ENCODE results near the gene KIF3B.
"Not testable (repeated sequence)": the region's sequence is repeated elsewhere in the genome, so short reads cannot be mapped to it uniquely, and the experiment has no call there.

KIF3B gene

GRCh38 chr20:32357869-32358631 is 80.6 kb downstream of the KIF3B start, which contains the start of gene ASXL1:
ASXL1 (plus strand) TSS chr20:32358331; CDS start chr20:32358776, 445 bp downstream.
- DNase-seq: peak; percentile 91

DNA sequence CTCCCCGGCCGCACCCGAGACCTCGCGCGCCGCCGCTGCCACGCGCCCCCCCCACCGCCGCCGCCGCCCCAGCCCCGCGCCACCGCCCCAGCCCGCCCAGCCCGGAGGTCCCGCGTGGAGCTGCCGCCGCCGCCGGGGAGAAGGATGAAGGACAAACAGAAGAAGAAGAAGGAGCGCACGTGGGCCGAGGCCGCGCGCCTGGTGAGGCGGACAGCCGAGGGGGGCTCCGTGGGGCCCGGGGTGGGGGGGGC is 81.1 kb downstream of the KIF3B start:
- DNase-seq: no peak

DNA sequence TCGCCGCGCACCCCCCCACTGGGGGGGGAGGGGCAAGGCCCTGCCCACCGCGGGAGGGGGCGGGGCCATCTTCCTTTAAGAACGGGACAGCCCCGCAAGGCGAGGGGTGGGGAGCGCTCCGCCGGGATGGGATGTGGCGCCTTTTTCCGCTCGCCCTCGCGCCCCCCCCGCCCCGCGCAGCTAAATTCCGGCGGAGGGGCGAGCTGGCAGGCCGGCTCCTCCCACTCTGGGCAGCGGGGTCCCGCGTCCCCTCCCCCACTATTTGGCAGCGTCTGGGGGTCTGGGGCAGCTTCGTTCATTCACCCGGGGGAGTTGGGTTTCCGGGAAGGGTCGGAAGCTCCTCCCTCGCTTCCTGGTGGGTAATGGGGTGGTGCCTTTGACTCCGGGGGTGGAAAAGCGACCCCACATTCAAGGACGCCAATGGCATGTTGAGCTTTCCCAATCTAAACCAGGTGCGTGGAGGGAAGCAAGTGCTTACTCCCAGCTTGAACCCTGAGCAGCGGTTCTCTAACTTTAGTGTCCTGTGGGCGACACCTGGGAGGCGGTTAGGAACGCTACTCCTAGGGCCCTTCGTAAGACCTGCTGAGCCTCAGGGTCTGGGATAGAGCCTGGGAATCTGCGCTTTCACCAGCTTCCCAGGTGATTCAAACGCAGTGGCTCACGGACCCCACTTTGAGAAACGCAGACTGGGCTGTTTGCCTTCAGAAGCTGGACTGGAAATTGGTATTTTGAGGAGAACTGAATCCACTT is 81.6 kb downstream of the KIF3B start:
- DNase-seq: peak; percentile 75

- no peak for DNase-seq
These were observed 82.3 kb downstream of the KIF3B start for GRCh38 chr20:32359633-32360332.

DNA sequence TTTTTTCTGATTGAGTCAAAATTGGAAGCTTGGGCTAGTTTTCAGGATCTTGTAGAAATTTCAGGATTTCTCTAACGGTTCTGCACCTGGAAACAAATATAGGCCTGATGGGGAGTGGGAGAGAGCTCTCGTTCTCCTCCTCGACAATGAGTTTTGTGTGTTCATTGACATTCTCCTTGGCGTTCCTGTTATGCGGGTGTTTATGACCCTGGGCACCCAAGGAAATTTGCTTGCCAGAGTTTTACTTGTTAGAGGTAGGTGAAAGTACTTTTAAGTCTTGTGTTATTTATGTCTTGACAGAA is 82.8 kb downstream of the KIF3B start:
- no peak for DNase-seq

GRCh38 chr20:32362901-32363364 is 85.5 kb downstream of the KIF3B start:
- DNase-seq: no peak

DNA sequence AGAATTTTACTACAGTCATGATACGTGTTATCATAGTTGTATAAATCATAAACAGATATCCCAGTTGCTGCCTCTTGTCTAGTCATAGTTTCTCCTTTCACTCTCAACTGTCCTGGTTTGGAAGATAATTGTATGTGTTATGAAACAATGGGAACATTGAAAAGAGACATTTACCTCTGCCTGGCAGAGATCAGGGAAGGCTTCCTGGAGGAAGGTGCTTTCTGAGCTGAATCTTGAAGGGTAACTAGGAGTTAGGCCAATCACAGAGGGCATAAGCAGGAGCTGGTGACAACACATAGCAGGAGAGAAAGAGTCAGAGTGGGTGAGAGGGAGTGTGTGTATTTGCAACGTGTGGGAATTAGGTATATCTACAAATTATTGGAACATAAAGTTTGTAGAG is 86.0 kb downstream of the KIF3B start:
- no peak for DNase-seq

- no peak for DNase-seq
These were observed 87.2 kb downstream of the KIF3B start for GRCh38 chr20:32364554-32365208.

DNA sequence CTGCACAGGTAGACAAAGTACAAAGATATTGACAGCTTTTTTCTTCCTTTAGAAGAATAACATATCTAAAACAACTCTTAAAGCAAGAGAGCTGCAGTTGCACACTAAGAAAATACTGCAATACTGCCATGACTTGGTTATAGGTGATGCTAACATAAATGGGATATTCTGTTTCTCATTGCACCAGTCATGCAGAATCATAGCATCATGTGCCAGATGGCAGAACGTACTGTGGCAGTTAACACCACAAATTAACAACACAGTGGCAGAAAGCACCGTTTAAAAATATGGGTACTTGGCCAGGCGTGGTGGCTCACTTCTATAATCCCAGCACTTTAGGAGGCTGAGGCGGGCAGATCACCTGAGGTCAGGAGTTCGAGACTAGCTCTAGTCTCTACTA is 88.1 kb downstream of the KIF3B start:
- no peak for DNase-seq

DNA sequence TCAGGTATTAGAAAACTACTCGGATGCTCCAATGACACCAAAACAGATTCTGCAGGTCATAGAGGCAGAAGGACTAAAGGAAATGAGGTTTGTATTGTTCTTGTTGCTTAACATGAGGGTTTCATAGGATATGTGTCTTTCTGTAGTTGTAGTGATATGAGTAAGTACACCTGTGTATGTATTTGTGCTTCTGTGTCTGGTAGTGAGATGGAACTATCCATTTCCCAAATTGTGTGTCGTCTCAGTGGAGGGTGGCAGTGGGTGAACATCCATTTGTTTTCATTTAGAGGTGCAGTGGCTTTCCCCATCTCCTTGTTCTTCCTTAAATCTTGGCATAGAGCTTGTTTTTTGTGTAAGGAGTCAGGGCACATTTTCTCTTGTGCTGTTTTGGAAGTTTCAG is 88.9 kb downstream of the KIF3B start:
- DNase-seq: no peak

DNA sequence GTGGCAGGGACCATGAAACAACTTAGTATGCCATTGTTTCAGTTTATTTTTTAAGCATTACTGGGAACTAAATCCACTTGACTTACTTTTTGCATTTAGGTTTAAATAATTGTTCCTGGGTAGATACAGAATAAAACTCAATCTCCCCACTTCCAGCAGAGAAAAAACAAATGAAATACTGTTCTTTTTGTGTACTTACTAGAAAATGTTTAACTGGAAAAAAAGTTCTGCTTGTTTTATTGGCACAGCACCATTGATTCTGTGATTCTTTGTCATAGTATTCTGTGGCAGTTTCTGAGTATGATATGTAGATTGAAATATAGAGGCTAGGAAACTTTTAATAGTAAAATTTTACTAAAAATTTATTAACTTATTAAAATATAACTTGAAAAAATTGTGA is 90.9 kb downstream of the KIF3B start:
- DNase-seq: no peak

DNA sequence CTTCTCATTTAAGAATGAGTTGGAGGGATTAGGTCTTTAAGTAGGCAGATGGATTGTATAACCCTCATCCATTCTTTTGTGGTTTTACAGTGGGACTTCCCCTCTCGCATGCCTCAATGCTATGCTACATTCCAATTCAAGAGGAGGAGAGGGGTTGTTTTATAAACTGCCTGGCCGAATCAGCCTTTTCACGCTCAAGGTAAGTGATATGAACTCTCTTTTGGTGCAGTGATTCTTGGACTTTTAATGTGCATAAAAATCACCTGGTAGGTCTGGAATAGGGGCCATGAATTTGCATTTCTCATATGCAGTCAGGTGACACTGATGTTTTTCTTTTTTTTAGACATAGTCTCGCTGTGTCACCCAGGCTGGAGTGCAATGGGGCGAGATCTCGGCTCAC is 91.5 kb downstream of the KIF3B start:
- no peak for DNase-seq

GRCh38 chr20:32370897-32371296 is 93.4 kb downstream of the KIF3B start:
- DNase-seq: no peak

GRCh38 chr20:32378461-32378860 is 101.0 kb downstream of the KIF3B start:
- DNase-seq: no peak

DNA sequence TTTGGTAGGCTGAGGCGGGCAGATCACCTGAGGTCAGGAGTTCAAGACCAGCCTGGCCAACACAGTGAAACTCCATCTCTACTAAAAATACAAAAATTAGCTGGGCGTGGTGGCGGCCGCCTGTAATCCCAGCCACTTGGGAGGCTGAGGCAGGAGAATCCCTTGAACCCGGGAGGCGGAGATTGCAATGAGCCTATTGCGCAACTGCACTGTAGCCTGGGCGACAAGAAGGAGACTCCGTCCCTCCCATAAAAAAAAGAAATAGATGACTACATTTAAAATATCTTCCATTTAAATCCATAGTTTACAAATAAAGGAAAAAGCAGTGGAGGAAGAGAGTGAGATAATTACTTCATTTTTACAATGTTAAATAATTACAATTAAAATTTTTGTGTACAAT is 102.6 kb downstream of the KIF3B start:
- not testable (repeated sequence) for DNase-seq

DNA sequence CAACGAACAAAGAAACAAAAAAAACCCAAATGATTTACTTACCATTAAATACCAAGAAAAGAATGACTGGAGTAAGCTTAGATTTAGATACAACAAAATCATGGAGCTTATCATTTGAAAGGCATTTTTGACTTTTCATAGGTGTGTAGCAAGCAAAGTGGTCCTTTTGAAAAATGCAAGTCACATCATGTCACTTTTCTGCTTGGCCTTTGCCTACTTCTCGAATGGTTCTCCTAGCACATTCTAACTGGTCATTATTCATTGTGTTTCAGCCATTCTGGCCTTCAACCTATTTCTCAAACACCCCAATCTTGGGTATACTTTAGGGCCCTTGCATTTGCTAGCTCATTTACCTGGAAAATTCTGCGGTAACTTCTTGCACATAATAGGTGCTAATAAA is 103.3 kb downstream of the KIF3B start:
- DNase-seq: no peak

DNA sequence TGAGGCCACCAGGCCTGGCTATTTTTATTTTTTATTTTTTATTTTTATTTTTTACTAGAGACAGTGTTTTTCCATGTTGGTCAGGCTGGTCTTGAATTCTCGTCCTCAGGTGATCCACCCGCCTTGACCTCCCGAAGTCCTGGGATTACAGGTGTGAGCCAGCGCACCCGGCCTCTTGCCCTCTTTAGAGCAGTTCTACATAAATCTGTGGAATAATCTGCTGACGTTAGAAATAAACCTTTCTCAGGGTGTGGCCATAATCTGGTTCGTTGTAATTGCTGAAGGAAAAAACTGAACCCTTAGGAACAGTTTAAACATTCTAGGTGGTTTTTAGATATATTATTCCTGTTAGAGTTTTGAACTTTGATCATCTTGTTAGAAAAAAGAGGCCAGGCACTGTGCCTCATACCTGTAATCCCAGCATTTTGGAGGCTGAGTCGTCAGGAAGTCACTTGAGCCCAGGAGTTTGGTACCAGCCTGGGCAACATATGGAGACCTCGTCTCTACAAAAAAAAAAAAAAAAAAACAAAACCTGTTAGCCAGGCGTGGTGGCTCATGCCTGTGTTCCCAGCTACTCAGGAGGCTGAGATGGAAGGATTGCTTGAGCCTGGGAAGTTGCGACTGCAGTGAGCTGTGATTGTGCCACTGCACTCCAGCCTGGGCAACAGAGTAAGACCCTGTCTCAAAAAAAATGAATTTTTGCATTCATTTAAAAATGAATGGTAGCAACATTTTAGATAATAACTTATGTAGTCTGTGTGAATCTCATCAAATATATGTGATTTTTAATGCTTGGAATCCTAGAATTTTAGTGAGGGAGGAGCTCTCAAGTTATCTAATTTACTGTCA is 104.9 kb downstream of the KIF3B start:
- DNase-seq: no peak

DNA sequence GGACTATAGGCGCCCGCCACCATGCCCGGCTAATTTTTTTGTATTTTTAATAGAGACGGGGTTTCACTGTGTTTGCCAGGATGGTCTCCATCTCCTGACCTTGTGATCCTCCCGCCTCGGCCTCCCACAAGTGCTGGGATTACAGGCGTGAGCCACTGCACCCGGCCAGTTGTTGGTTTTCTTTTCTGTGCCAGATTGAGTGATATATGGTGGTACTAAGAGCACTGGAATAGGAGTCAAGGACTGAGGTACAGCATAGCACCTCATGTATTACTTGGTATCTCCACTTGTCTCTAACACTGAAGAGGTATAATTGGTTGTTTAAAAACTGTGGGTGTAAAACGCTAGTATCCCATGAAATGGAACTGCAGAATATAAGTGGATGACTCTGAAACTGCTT is 106.0 kb downstream of the KIF3B start:
- DNase-seq: not testable (repeated sequence)

Measured in activated T-cell treated with anti-CD3 and anti-CD28 coated beads, Interleukin-2, amount 50 U/mL, for 1 hour (primary cell).